PC-3 (cell line): ENCODE measurements around the gene ANTXR1. TPM values are rescaled to one million over a fixed set of nuclear protein-coding genes. Genes with fewer than 3 reads are reported as not detected.

Experiments
- ATAC-seq: fragments of 200-7000 bp; cut with Tn5 transposase; 2 replicates; pipeline ENCODE4 v1.9.1; 2020; ENCODE audit warnings: mild to moderate bottlenecking, moderate library complexity
- BruUV-seq: library from RNA; stranded (reverse); fragments of 400-500 nt; replicated peaks from 2 replicates; lab custom pipeline; 2021; lab: Mats Ljungman, UMichigan
- CTCF ChIA-PET: fragments of 300-600 bp; sonication (Branson Sonifier 250); formaldehyde crosslinking; loops from one replicate; lab custom pipeline; 2022; ENCODE audit warnings: antibody characterized with exemption; lab: Charles Lee
- POLR2A ChIA-PET: fragments of 300-600 bp; sonication (Branson Sonifier 250); formaldehyde crosslinking; loops from one replicate; lab custom pipeline; 2022; ENCODE audit warnings: antibody characterized with exemption; ENCODE audit not compliant: unreplicated experiment; lab: Charles Lee
- DNase-seq: peaks from one replicate; pipeline ENCODE4 v3.0.0-alpha.2; 2015
- H2AFZ ChIP-seq: fragments of 300-600 bp; sonication (generic); 2 replicates; pipeline ENCODE4 v1.6.0; 2016; ENCODE audit warnings: antibody characterized with exemption, low read length
- H3F3A ChIP-seq: fragments of 300-600 bp; sonication (generic); one replicate; pipeline ENCODE4 v1.6.0; 2017; ENCODE audit warnings: antibody characterized with exemption, low read length, control low read depth, mild to moderate bottlenecking; ENCODE audit not compliant: unreplicated experiment
- H3K27ac ChIP-seq: fragments of 300-600 bp; sonication (generic); 2 replicates; pipeline ENCODE4 v1.5.1; 2016; ENCODE audit warnings: mild to moderate bottlenecking, low read length
- H3K27me3 ChIP-seq: fragments of 300-600 bp; sonication (generic); 2 replicates; pipeline ENCODE4 v1.6.1; 2016; ENCODE audit warnings: low read length, mixed read lengths
- H3K36me3 ChIP-seq: fragments of 300-600 bp; sonication (generic); 2 replicates; pipeline ENCODE4 v1.6.1; 2016; ENCODE audit warnings: low read depth, mixed run types, low read length, mixed read lengths
- H3K4me1 ChIP-seq: fragments of 300-600 bp; sonication (generic); 2 replicates; pipeline ENCODE4 v1.5.1; 2016; ENCODE audit warnings: low read length; ENCODE audit not compliant: insufficient read depth
- H3K4me2 ChIP-seq: fragments of 300-600 bp; sonication (generic); 2 replicates; pipeline ENCODE4 v1.6.0; 2016; ENCODE audit warnings: low read length
- H3K4me3 ChIP-seq: fragments of 300-600 bp; sonication (generic); 2 replicates; pipeline ENCODE4 v1.5.1; 2016; ENCODE audit warnings: mild to moderate bottlenecking, low read length, mixed read lengths
- H3K79me2 ChIP-seq: fragments of 300-600 bp; sonication (generic); 2 replicates; pipeline ENCODE4 v1.6.1; 2017; ENCODE audit warnings: low read length, mixed read lengths
- H3K9ac ChIP-seq: fragments of 300-600 bp; sonication (generic); 2 replicates; pipeline ENCODE4 v1.6.0; 2016; ENCODE audit warnings: mild to moderate bottlenecking, low read length
- H3K9me2 ChIP-seq: fragments of 300-600 bp; sonication (generic); replicated peaks from 2 replicates; pipeline ENCODE4 v1.6.1; 2016; ENCODE audit warnings: mixed run types, low read length, mixed read lengths
- H3K9me3 ChIP-seq: fragments of 300-600 bp; sonication (generic); 2 replicates; pipeline ENCODE4 v1.6.1; 2016; ENCODE audit warnings: low read length, mixed read lengths
- H4K20me1 ChIP-seq: fragments of 300-600 bp; sonication (generic); 2 replicates; pipeline ENCODE4 v1.6.1; 2016; ENCODE audit warnings: low read length, mixed read lengths
- CTCF ChIP-seq: fragments of 300-600 bp; sonication (generic); conservative IDR thresholded peaks from 2 replicates; pipeline ENCODE4 v1.5.1; 2017; ENCODE audit warnings: antibody characterized with exemption, low read depth, mild to moderate bottlenecking, low read length
- EZH2 ChIP-seq: fragments of 300-600 bp; sonication (generic); IDR thresholded peaks from one replicate; pipeline ENCODE4 v1.6.1; 2017; ENCODE audit warnings: antibody characterized with exemption, mild to moderate bottlenecking, low read length; ENCODE audit not compliant: unreplicated experiment
- EZH2phosphoT487 ChIP-seq: fragments of 300-600 bp; sonication (generic); IDR thresholded peaks from 2 replicates; pipeline ENCODE4 v1.6.1; 2018; ENCODE audit warnings: mild to moderate bottlenecking, antibody characterized with exemption, low read length, borderline replicate concordance
- intact Hi-C: fragments of 100-400 bp; cut with micrococcal nuclease; formaldehyde crosslinking; loops from 2 replicates; pipeline ENCODE4 v1.9.0; 2023
- total RNA-seq: library from RNA; depleted of rRNA; stranded (reverse); fragments of >200 nt; gene quantifications from 2 replicates; pipeline ENCODE4 v1.2.3, GENCODE V29; 2014

ANTXR1 gene
- total RNA-seq, 1 experiment from 2014 or later = 31.2 TPM

GRCh38 chr2:69081001-69081580, 68.1 kb downstream of the ANTXR1 start:
- TF ChIP-seq EZH2phosphoT487 = no peak
- no peak for TF ChIP-seq EZH2
- no peak for TF ChIP-seq CTCF
- intact Hi-C loops = no loop called here
- Histone ChIP-seq H3K4me1 (peaks cover 21% of the 10 kb centered on the region), H3K79me2 (no peaks in the 10 kb centered on the region), H4K20me1 (no peaks in the 10 kb centered on the region), H3F3A (no peaks in the 10 kb centered on the region), H3K9me2 (no peaks in the 10 kb centered on the region), H3K27me3 (no peaks in the 10 kb centered on the region), H3K9ac (no peak overlapping the region), H3K9me3 (no peaks in the 10 kb centered on the region), H2AFZ (no peak overlapping the region), H3K4me3 (no peak overlapping the region), H3K4me2 (no peak overlapping the region), H3K27ac (no peak overlapping the region), H3K36me3 (peaks cover 10% of the 10 kb centered on the region)
- DNase-seq (no peak), ATAC-seq (no peak)
- BruUV-seq = no TSS peak
- POLR2A ChIA-PET = interaction anchor here (0.6 kb wide), 1 partner anchor 58 kb away, joined by 4 read pairs; no protein-coding TSS in a partner anchor
- CTCF ChIA-PET = no interaction called here

GRCh38 chr2:69081757-69082156, 68.8 kb downstream of the ANTXR1 start:
- Histone ChIP-seq H3F3A (no peaks in the 10 kb centered on the region), H3K4me1 (peaks cover 21% of the 10 kb centered on the region), H3K4me3 (no peak overlapping the region), H3K9me2 (no peaks in the 10 kb centered on the region), H2AFZ (0 out of 2 replicates have a peak overlapping the region, but pooled peaks have one; percentile 21), H3K27ac (peak overlapping the region; percentile 78), H3K27me3 (no peaks in the 10 kb centered on the region), H4K20me1 (no peaks in the 10 kb centered on the region), H3K9ac (no peak overlapping the region), H3K9me3 (no peaks in the 10 kb centered on the region), H3K4me2 (peak overlapping the region; percentile 67), H3K36me3 (peaks cover 7% of the 10 kb centered on the region), H3K79me2 (no peaks in the 10 kb centered on the region)
- BruUV-seq = no TSS peak
- ChIA-PET POLR2A (no interaction called here), CTCF (no interaction called here)
- DNase-seq (no peak), ATAC-seq (no peak)
- TF ChIP-seq CTCF = no peak
- no peak for TF ChIP-seq EZH2phosphoT487
- no peak for TF ChIP-seq EZH2
- intact Hi-C loops = loop anchor here (2.0 kb wide), 1 partner anchor 57 kb away; no protein-coding TSS in a partner anchor

GRCh38 chr2:69082430-69082997, 69.5 kb downstream of the ANTXR1 start:
- Histone ChIP-seq H3K4me1 (peaks cover 21% of the 10 kb centered on the region), H3K27ac (peak overlapping the region; percentile 78), H3K4me2 (peak overlapping the region; percentile 67), H3K36me3 (peaks cover 4% of the 10 kb centered on the region), H3K9ac (peak overlapping the region; percentile 15; the same call in 1 of the 2 replicates), H3K4me3 (no peak overlapping the region), H2AFZ (peak overlapping the region; percentile 21; the same call in 1 of the 2 replicates), H3F3A (no peaks in the 10 kb centered on the region), H3K9me2 (no peaks in the 10 kb centered on the region), H3K27me3 (no peaks in the 10 kb centered on the region), H3K9me3 (no peaks in the 10 kb centered on the region), H4K20me1 (no peaks in the 10 kb centered on the region), H3K79me2 (no peaks in the 10 kb centered on the region)
- DNase-seq = peak; percentile 95
- intact Hi-C loops = loop anchor here (2.0 kb wide), 1 partner anchor 56 kb away; no protein-coding TSS in a partner anchor
- no TSS peak for BruUV-seq
- TF ChIP-seq EZH2phosphoT487 (no peak), CTCF (no peak), EZH2 (no peak)
- ChIA-PET POLR2A (no interaction called here), CTCF (interaction anchor here (1.3 kb wide), 1 partner anchor 224 kb away, joined by 3 read pairs; no protein-coding TSS in a partner anchor)
- peak; percentile 98 for ATAC-seq
